Naive thymus-derived CD4-positive, alpha-beta T cell (primary cell): Measurements from ENCODE around the gene JADE2. TPM values are rescaled to one million over a fixed set of nuclear protein-coding genes. Genes with fewer than 3 reads are reported as not detected.

ENCODE experiments used
- ATAC-seq: fragments of 150-1000 bp; cut with Tn5 transposase; 2 replicates; pipeline ENCODE4 v1.10.0; 2021; ENCODE audit warnings: mild to moderate bottlenecking, moderate library complexity
- CTCF ChIA-PET: fragments of 350-600 bp; sonication (Branson Sonifier 250); formaldehyde crosslinking; loops from one replicate; lab custom pipeline; 2021; ENCODE audit warnings: antibody characterized with exemption; lab: Charles Lee
- POLR2A ChIA-PET: fragments of 350-600 bp; sonication (Branson Sonifier 250); formaldehyde crosslinking; loops from one replicate; lab custom pipeline; 2021; ENCODE audit warnings: antibody characterized with exemption, inconsistent platforms; lab: Charles Lee
- DNase-seq, 9 donors: peaks; one replicate each; pipeline versions ENCODE4 v3.0.0 to v3.0.0-alpha.2; 2020 to 2022; ENCODE audit warnings: mixed read lengths in 1 of 9
- H3K27ac ChIP-seq: one replicate; pipeline ENCODE4 v1.7.0; 2013; ENCODE audit warnings: mild to moderate bottlenecking, low read depth, low read length, moderate library complexity
- H3K27me3 ChIP-seq, 2 donors: one replicate each; pipeline ENCODE4 v1.7.0; 2013; ENCODE audit warnings: low read length in 2 of 2, mild to moderate bottlenecking in 2 of 2, moderate library complexity in 2 of 2; ENCODE audit not compliant: control insufficient read depth in 2 of 2, insufficient read depth in 2 of 2
- H3K36me3 ChIP-seq, 3 experiments: 1 replicate in 2 of 3; 2 replicates in 1 of 3; pipeline ENCODE4 v1.7.0; 2013; ENCODE audit warnings: low read length in 3 of 3, mild to moderate bottlenecking in 3 of 3, moderate library complexity in 1 of 3; ENCODE audit not compliant: insufficient read depth in 3 of 3, control insufficient read depth in 2 of 3
- H3K4me1 ChIP-seq, 2 donors: one replicate each; pipeline ENCODE4 v1.7.0; 2013; ENCODE audit warnings: low read length in 2 of 2, mild to moderate bottlenecking in 2 of 2, moderate library complexity in 1 of 2; ENCODE audit not compliant: control insufficient read depth in 2 of 2, insufficient read depth in 2 of 2
- H3K4me3 ChIP-seq: 2 replicates; pipeline ENCODE4 v1.7.0; 2013; ENCODE audit warnings: mild to moderate bottlenecking, low read length
- H3K9me3 ChIP-seq, 3 experiments: 1 replicate in 2 of 3; 2 replicates in 1 of 3; pipeline ENCODE4 v1.7.0; 2013; ENCODE audit warnings: low read length in 3 of 3; ENCODE audit not compliant: control insufficient read depth in 2 of 3
- H3K27ac Mint-ChIP-seq, 9 donors: one replicate each; pipeline ENCODE4 v1.8.0; 2020 to 2022; ENCODE audit warnings: mixed read lengths in 9 of 9, mild to moderate bottlenecking in 8 of 9, moderate library complexity in 5 of 9, inconsistent platforms in 2 of 9
- H3K27me3 Mint-ChIP-seq, 5 donors: one replicate each; pipeline ENCODE4 v1.8.0; 2021 to 2022; ENCODE audit warnings: mixed read lengths in 5 of 5, mild to moderate bottlenecking in 1 of 5
- H3K36me3 Mint-ChIP-seq, 5 donors: one replicate each; pipeline ENCODE4 v1.8.0; 2020 to 2022; ENCODE audit warnings: mixed read lengths in 5 of 5, mild to moderate bottlenecking in 3 of 5, inconsistent platforms in 1 of 5
- H3K4me1 Mint-ChIP-seq, 7 donors: one replicate each; pipeline ENCODE4 v1.8.0; 2020 to 2022; ENCODE audit warnings: mixed read lengths in 7 of 7, mild to moderate bottlenecking in 3 of 7, inconsistent platforms in 1 of 7
- H3K4me3 Mint-ChIP-seq, 10 donors: one replicate each; pipeline ENCODE4 v1.8.0; 2020 to 2022; ENCODE audit warnings: mild to moderate bottlenecking in 10 of 10, mixed read lengths in 10 of 10, moderate library complexity in 6 of 10, inconsistent platforms in 2 of 10
- H3K9me3 Mint-ChIP-seq, 11 donors: one replicate each; pipeline ENCODE4 v1.8.0; 2020 to 2022; ENCODE audit warnings: mixed read lengths in 11 of 11, mild to moderate bottlenecking in 4 of 11, inconsistent platforms in 1 of 11, moderate library complexity in 1 of 11
- intact Hi-C, 2 donors: fragments of 100-400 bp; cut with micrococcal nuclease; formaldehyde crosslinking; loops; one replicate each; pipeline ENCODE4 v1.15.1; 2023
- polyA plus RNA-seq, 2 donors: library from polyadenylated mRNA; unstranded; fragments of 300-500 nt; fragmentation: Illumina TruSeq; gene quantifications; one replicate each; pipeline ENCODE4 v1.2.3, GENCODE V29; 2021
- total RNA-seq, 6 experiments: library from RNA in 5 of 6; stranded (reverse) in 5 of 6; gene quantifications; 1 replicate in 5 of 6; 2 replicates in 1 of 6; pipeline ENCODE4 v1.2.3 and lab custom pipeline; 2021 to 2026

Gene JADE2
- total and polyA plus RNA-seq, 7 experiments from 2014 or later: 29.8 to 271 (median 129) TPM

DNA sequence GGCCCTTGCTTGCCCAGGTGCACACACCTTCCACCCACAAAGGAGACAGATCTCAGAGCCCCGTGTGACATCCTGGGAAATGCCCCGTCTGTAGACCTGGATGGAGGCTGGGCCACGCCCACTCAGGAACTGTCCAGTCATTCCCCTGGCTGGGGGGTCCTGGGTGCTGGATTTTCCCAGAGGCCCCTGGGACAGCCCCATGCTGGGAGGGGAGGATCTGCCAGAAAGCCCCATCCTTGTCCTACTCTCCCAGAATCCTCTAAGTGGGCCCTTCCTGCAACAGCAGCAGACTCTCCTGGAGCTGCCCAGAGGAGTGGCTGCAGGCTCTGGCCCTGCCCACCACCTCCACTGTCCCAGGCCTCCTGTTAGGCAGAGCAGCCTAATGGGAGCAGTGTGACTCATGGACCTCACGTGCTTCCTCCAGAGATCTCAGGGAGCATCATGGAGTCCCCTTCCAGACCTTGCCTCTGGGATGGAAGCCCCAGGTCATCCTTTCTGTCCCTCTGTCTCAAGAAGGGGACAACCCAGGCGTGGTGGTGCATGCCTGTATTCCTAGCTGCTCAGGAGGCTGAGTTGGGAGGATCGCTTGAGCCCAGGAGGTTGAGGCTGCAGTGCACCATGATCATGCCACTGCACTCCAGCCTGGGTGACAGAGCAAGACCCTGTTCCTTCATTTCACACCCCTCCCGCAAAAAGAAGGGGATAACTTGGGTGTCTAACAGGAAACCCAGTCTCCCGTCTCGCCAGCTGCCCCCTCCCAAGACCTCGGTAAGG is 51.7 kb downstream of the JADE2 start:
- Histone ChIP-seq H3K4me1 (no peaks in the 10 kb centered on the region), H3K36me3 (peaks cover 13 to 98% (median 36%) of the 10 kb centered on the region in 3 experiments), H3K27ac (peak overlapping the region; percentile 44), H3K27me3 (no peaks in the 10 kb centered on the region), H3K9me3 (no peaks in the 10 kb centered on the region), H3K4me3 (no peak overlapping the region)
- Mint-ChIP-seq H3K36me3 (peaks cover 6 to 40% (median 15%) of the 10 kb centered on the region in 5 donors), H3K27ac (peak overlapping the region in 6 of 9 donors; percentile 43 to 72 (median 63)), H3K4me3 (no peak overlapping the region), H3K4me1 (peaks cover 0 to 25% (median 14%) of the 10 kb centered on the region in 7 donors), H3K27me3 (no peaks in the 10 kb centered on the region), H3K9me3 (no peaks in the 10 kb centered on the region)
- ATAC-seq (no peak), DNase-seq (no peak)
- ChIA-PET CTCF (interaction anchor here (0.7 to 2.0 kb wide), 9 partner anchors 10 to 284 kb away, joined by 3 to 7 read pairs (median 4); partner anchors contain the start of gene CDKN2AIPNL), POLR2A (interaction anchor here (0.9 to 1.5 kb wide), 3 partner anchors 49 to 205 kb away, joined by 4 to 5 read pairs (median 4); partner anchors contain the start of genes CDKN2AIPNL and UBE2B)
- intact Hi-C loops: loop anchor here (1.0 to 2.0 kb wide), 6 partner anchors 50 to 274 kb away; no protein-coding TSS in a partner anchor

DNA sequence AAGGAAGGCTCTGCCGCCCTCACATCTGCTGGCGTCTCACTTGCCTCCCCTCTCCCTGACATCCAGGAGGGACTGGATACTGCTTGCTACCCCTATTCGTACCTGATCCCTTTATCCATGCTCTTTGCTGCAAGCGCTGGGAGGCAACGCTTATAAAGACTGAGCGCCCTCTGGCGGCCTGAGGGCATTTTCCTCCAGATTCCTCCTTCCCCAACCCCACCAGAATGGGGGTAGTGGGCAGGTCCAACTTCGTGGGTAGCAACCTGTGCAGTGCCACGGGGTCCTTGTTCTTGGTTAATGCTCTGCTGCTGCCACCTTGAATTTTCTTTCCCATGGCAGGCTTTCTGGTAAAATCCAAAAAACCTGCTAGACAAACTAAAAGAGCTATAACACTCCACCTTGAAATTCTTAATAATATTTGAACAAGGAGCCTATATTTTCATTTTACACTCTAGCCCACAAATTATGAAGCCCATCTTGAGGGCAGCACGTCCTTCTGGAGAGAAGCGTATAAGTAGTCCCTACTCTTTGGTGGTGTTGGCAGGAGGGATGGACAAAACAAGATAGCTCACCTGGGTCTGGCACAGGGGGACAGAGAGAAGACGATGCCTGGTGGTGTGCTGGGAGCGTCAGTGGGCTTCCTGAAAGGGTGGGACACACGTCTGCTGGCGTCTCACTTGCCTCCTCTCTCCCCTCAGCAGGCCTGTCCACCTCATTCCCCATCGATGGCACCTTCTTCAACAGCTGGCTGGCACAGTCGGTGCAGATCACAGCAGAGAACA is 52.5 kb downstream of the JADE2 start:
- intact Hi-C loops: loop anchor here (1.0 to 2.0 kb wide), 6 partner anchors 51 to 275 kb away; no protein-coding TSS in a partner anchor
- DNase-seq (peak; percentile 56 to 77 (median 69)), ATAC-seq (peak; percentile 80)
- H3K36me3 Mint-ChIP-seq: peaks cover 3 to 36% (median 13%) of the 10 kb centered on the region in 5 donors
- H3K4me1 ChIP-seq: no peaks in the 10 kb centered on the region
- ChIA-PET CTCF (interaction anchor here (0.6 to 2.0 kb wide), 16 partner anchors 9 to 365 kb away, joined by 3 to 9 read pairs (median 4); partner anchors contain the start of gene CDKN2AIPNL), POLR2A (interaction anchor here (0.9 to 1.5 kb wide), 3 partner anchors 50 to 206 kb away, joined by 4 to 5 read pairs (median 4); partner anchors contain the start of genes CDKN2AIPNL and UBE2B)
- no peak overlapping the region for H3K4me3 ChIP-seq
- H3K36me3 ChIP-seq: peaks cover 13 to 93% (median 34%) of the 10 kb centered on the region in 3 experiments
- no peaks in the 10 kb centered on the region for H3K27me3 ChIP-seq
- H3K9me3 ChIP-seq: no peaks in the 10 kb centered on the region
- H3K27ac Mint-ChIP-seq: peak overlapping the region in 8 of 9 donors; percentile 2 to 78 (median 63)
- no peak overlapping the region for H3K4me3 Mint-ChIP-seq
- no peaks in the 10 kb centered on the region for H3K27me3 Mint-ChIP-seq
- peaks cover 0 to 2% (median 0%) of the 10 kb centered on the region in 11 donors for H3K9me3 Mint-ChIP-seq
- H3K27ac ChIP-seq: peak overlapping the region; percentile 44
- H3K4me1 Mint-ChIP-seq: peaks cover 0 to 25% (median 13%) of the 10 kb centered on the region in 7 donors

DNA sequence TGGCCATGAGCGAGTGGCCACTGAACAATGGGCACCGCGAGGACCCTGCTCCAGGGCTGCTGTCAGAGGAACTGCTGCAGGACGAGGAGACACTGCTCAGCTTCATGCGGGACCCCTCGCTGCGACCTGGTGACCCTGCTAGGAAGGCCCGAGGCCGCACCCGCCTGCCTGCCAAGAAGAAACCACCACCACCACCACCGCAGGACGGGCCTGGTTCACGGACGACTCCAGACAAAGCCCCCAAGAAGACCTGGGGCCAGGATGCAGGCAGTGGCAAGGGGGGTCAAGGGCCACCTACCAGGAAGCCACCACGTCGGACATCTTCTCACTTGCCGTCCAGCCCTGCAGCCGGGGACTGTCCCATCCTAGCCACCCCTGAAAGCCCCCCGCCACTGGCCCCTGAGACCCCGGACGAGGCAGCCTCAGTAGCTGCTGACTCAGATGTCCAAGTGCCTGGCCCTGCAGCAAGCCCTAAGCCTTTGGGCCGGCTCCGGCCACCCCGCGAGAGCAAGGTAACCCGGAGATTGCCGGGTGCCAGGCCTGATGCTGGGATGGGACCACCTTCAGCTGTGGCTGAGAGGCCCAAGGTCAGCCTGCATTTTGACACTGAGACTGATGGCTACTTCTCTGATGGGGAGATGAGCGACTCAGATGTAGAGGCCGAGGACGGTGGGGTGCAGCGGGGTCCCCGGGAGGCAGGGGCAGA is 53.3 kb downstream of the JADE2 start:
- POLR2A ChIA-PET: interaction anchor here (1.5 kb wide), 1 partner anchor 167 kb away, joined by 4 read pairs; the partner anchor contains the start of gene CDKN2AIPNL
- no peaks in the 10 kb centered on the region for H3K27me3 ChIP-seq
- CTCF ChIA-PET: interaction anchor here (0.6 to 2.0 kb wide), 12 partner anchors 8 to 365 kb away, joined by 3 to 9 read pairs (median 4); no protein-coding TSS in a partner anchor
- no peak overlapping the region for H3K4me3 Mint-ChIP-seq
- no peak for ATAC-seq
- intact Hi-C loops: no loop called here
- H3K4me1 Mint-ChIP-seq: peaks cover 0 to 25% (median 13%) of the 10 kb centered on the region in 7 donors
- H3K36me3 ChIP-seq: peaks cover 12 to 85% (median 26%) of the 10 kb centered on the region in 3 experiments
- H3K9me3 ChIP-seq: no peaks in the 10 kb centered on the region
- peaks cover 0 to 29% (median 11%) of the 10 kb centered on the region in 5 donors for H3K36me3 Mint-ChIP-seq
- H3K4me3 ChIP-seq: no peak overlapping the region
- H3K9me3 Mint-ChIP-seq: peaks cover 0 to 3% (median 0%) of the 10 kb centered on the region in 11 donors
- no peak overlapping the region for H3K27ac ChIP-seq
- DNase-seq: no peak
- no peak overlapping the region for H3K27ac Mint-ChIP-seq
- H3K4me1 ChIP-seq: no peaks in the 10 kb centered on the region
- no peaks in the 10 kb centered on the region for H3K27me3 Mint-ChIP-seq

DNA sequence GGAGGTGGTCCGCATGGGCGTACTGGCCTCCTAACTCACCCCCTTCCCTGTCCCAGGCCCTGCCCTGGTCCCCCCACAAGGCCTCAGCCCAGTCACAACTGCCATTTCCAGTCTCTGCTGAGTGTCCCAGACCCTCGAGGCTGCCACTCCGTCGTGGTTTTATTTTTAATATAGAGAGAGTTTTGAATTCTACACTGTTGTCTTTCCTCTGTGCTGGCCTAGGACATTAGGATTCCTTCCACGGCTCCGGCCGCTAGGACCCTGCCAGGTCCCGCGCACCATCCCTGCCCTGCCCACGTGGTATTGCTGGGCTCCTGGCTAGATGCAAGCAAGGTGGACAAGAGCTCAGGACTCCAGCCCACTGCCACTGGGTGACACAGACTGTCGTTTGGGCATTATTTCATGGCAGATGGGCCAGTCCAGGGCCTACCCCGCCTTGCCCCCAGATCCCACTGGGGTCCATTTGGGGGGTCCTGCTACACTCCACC is 53.9 kb downstream of the JADE2 start:
- H3K4me1 Mint-ChIP-seq: peaks cover 0 to 26% (median 12%) of the 10 kb centered on the region in 7 donors
- Histone ChIP-seq H3K27ac (no peak overlapping the region), H3K4me1 (no peaks in the 10 kb centered on the region), H3K9me3 (no peaks in the 10 kb centered on the region), H3K4me3 (no peak overlapping the region), H3K36me3 (peaks cover 6 to 79% (median 21%) of the 10 kb centered on the region in 3 experiments), H3K27me3 (no peaks in the 10 kb centered on the region)
- H3K9me3 Mint-ChIP-seq: peaks cover 0 to 5% (median 0%) of the 10 kb centered on the region in 11 donors
- intact Hi-C loops: no loop called here
- DNase-seq (no peak), ATAC-seq (no peak)
- POLR2A ChIA-PET: no interaction called here
- H3K4me3 Mint-ChIP-seq: no peak overlapping the region
- H3K36me3 Mint-ChIP-seq: peaks cover 0 to 29% (median 7%) of the 10 kb centered on the region in 5 donors
- CTCF ChIA-PET: interaction anchor here (1.2 to 2.0 kb wide), 2 partner anchors 52 to 203 kb away, joined by 4 read pairs; no protein-coding TSS in a partner anchor
- no peaks in the 10 kb centered on the region for H3K27me3 Mint-ChIP-seq
- peak overlapping the region in 2 of 9 donors; percentile 4 to 24 for H3K27ac Mint-ChIP-seq

DNA sequence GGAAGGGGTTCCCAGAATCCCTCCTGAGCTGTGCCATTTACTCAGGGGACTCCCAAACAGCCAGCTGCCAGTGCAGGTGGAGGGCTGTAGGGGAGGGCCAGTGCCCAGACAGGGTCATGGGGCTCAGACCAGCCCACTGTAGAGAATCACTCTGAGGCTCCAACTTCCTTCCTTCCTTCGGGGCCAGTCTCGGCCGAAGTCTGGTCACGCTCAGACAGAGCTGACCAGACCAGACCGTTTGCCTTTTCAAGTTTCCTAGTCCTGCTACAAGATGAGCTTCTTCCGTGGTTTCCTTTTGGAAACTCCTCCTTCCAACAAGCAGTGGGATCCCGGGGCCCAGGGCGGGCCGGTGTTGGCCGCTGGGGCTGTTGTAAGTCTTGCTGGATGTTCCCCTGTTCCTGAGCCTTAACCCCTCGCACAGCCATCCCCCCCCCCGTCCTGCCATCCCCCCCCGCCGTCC is 54.6 kb downstream of the JADE2 start:
- Histone ChIP-seq H3K9me3 (no peaks in the 10 kb centered on the region), H3K27ac (no peak overlapping the region), H3K36me3 (peaks cover 0 to 72% (median 15%) of the 10 kb centered on the region in 3 experiments), H3K27me3 (no peaks in the 10 kb centered on the region), H3K4me1 (no peaks in the 10 kb centered on the region), H3K4me3 (no peak overlapping the region)
- H3K27ac Mint-ChIP-seq: peak overlapping the region in 3 of 9 donors; percentile 32 to 43 (median 42)
- intact Hi-C loops: loop anchor here in 1 of 2 donors (10.0 kb wide), 1 partner anchor 555 kb away; no protein-coding TSS in a partner anchor
- DNase-seq: no peak
- peaks cover 0 to 22% (median 4%) of the 10 kb centered on the region in 5 donors for H3K36me3 Mint-ChIP-seq
- no peak overlapping the region for H3K4me3 Mint-ChIP-seq
- no peaks in the 10 kb centered on the region for H3K27me3 Mint-ChIP-seq
- H3K9me3 Mint-ChIP-seq: peaks cover 0 to 5% (median 0%) of the 10 kb centered on the region in 11 donors
- POLR2A ChIA-PET: interaction anchor here (0.5 to 0.6 kb wide), 2 partner anchors 162 to 376 kb away, joined by 3 to 5 read pairs; no protein-coding TSS in a partner anchor
- H3K4me1 Mint-ChIP-seq: peaks cover 0 to 21% (median 12%) of the 10 kb centered on the region in 7 donors
- CTCF ChIA-PET: interaction anchor here (0.6 to 1.2 kb wide), 3 partner anchors 52 to 278 kb away, joined by 3 to 4 read pairs (median 4); no protein-coding TSS in a partner anchor
- no peak for ATAC-seq
